IMR-90 (cell line): ENCODE measurements around the gene AGO3. TPM values are rescaled to one million over a fixed set of nuclear protein-coding genes. Genes with fewer than 3 reads are reported as not detected.

Experiments
- ATAC-seq: fragments of 200-7000 bp; cut with Tn5 transposase; 2 replicates; pipeline ENCODE4 v1.9.1; 2020; ENCODE audit warnings: low read depth, mild to moderate bottlenecking, moderate library complexity
- BruUV-seq: library from RNA; stranded (reverse); fragments of 400-500 nt; replicated peaks from 2 replicates; lab custom pipeline; 2021; lab: Mats Ljungman, UMichigan
- CTCF ChIA-PET: fragments of 300-600 bp; formaldehyde crosslinking; extraction: SDS; loops from one replicate; lab custom pipeline; 2021; ENCODE audit warnings: antibody characterized with exemption; lab: Yijun Ruan, JAX
- POLR2A ChIA-PET: fragments of 300-600 bp; sonication (Branson Sonifier 250); formaldehyde crosslinking; loops from one replicate; lab custom pipeline; 2022; ENCODE audit warnings: antibody characterized with exemption; ENCODE audit not compliant: unreplicated experiment; lab: Charles Lee
- DNase-seq: peaks from one replicate; pipeline ENCODE4 v3.0.0; 2013
- H2AFZ ChIP-seq: replicated peaks from 2 replicates; pipeline ENCODE3; 2013; ENCODE audit warnings: low read length, mild to moderate bottlenecking; ENCODE audit not compliant: poor library complexity
- H2AK5ac ChIP-seq: 2 replicates; pipeline ENCODE4 v1.6.1; 2013; ENCODE audit warnings: low read depth, low read length, inconsistent platforms
- H2AK9ac ChIP-seq: replicated peaks from 2 replicates; pipeline ENCODE3; 2013; ENCODE audit warnings: mild to moderate bottlenecking, low read depth, low read length, moderate library complexity; ENCODE audit not compliant: poor library complexity
- H2BK120ac ChIP-seq: 2 replicates; pipeline ENCODE4 v1.6.1; 2013; ENCODE audit warnings: low read depth, low read length, inconsistent platforms
- H2BK15ac ChIP-seq: 3 replicates; pipeline ENCODE4 v1.6.1; 2013; ENCODE audit warnings: low read depth, low read length, inconsistent platforms
- H2BK20ac ChIP-seq: 2 replicates; pipeline ENCODE4 v1.6.1; 2013; ENCODE audit warnings: low read depth, mild to moderate bottlenecking, inconsistent platforms, low read length, moderate library complexity
- H2BK5ac ChIP-seq: 2 replicates; pipeline ENCODE4 v1.6.1; 2013; ENCODE audit warnings: mild to moderate bottlenecking, low read depth, low read length, inconsistent platforms; ENCODE audit not compliant: poor library complexity, severe bottlenecking
- H3K14ac ChIP-seq: replicated peaks from 2 replicates; pipeline ENCODE4 v1.6.1; 2013; ENCODE audit warnings: low read depth, low read length, inconsistent platforms
- H3K18ac ChIP-seq: 2 replicates; pipeline ENCODE4 v1.6.1; 2013; ENCODE audit warnings: low read depth, low read length, control low read depth
- H3K23ac ChIP-seq: 2 replicates; pipeline ENCODE4 v1.6.1; 2013; ENCODE audit warnings: low read depth, low read length, inconsistent platforms
- H3K27ac ChIP-seq: 2 replicates; pipeline ENCODE4 v1.5.1; 2013; ENCODE audit warnings: mild to moderate bottlenecking, control low read depth, low read length; ENCODE audit not compliant: insufficient read depth
- H3K27me3 ChIP-seq: 2 replicates; pipeline ENCODE4 v1.6.1; 2013; ENCODE audit warnings: low read length; ENCODE audit not compliant: control insufficient read depth, insufficient read depth
- H3K36me3 ChIP-seq: 2 replicates; pipeline ENCODE4 v1.6.1; 2013; ENCODE audit warnings: low read length, mixed read lengths; ENCODE audit not compliant: control insufficient read depth, insufficient read depth
- H3K4ac ChIP-seq: 2 replicates; pipeline ENCODE4 v1.6.1; 2013; ENCODE audit warnings: low read depth, low read length, inconsistent platforms
- H3K4me1 ChIP-seq: 2 replicates; pipeline ENCODE4 v1.6.1; 2013; ENCODE audit warnings: low read length, mixed read lengths; ENCODE audit not compliant: control insufficient read depth, insufficient read depth
- H3K4me2 ChIP-seq: 2 replicates; pipeline ENCODE4 v1.6.1; 2013; ENCODE audit warnings: low read depth, mild to moderate bottlenecking, control low read depth, low read length, moderate library complexity
- H3K4me3 ChIP-seq: 2 replicates; pipeline ENCODE4 v1.5.1; 2013; ENCODE audit warnings: low read depth, mild to moderate bottlenecking, control low read depth, low read length, moderate library complexity; ENCODE audit not compliant: insufficient read depth
- H3K56ac ChIP-seq: 2 replicates; pipeline ENCODE4 v1.6.1; 2013; ENCODE audit warnings: low read length, inconsistent platforms; ENCODE audit not compliant: insufficient read depth; ENCODE audit errors: extremely low read depth
- H3K79me1 ChIP-seq, 2 experiments: 2 replicates each; pipeline ENCODE4 v1.6.1; 2013; ENCODE audit warnings: low read length in 2 of 2, inconsistent platforms in 1 of 2, low read depth in 1 of 2
- H3K9ac ChIP-seq: 2 replicates; pipeline ENCODE4 v1.6.1; 2013; ENCODE audit warnings: low read depth, low read length, control low read depth
- H3K9me1 ChIP-seq: 2 replicates; pipeline ENCODE4 v1.6.1; 2013; ENCODE audit warnings: low read length, inconsistent platforms; ENCODE audit not compliant: insufficient read depth
- H3K9me3 ChIP-seq: 2 replicates; pipeline ENCODE4 v1.6.1; 2013; ENCODE audit warnings: low read length; ENCODE audit not compliant: control insufficient read depth, insufficient read depth
- H4K20me1 ChIP-seq: 2 replicates; pipeline ENCODE4 v1.6.1; 2013; ENCODE audit warnings: low read length, inconsistent platforms; ENCODE audit not compliant: insufficient read depth
- H4K5ac ChIP-seq: 2 replicates; pipeline ENCODE4 v1.6.1; 2013; ENCODE audit warnings: mild to moderate bottlenecking, low read depth, low read length, control low read depth
- H4K8ac ChIP-seq, 2 experiments: 2 replicates each; pipeline ENCODE4 v1.6.1; 2013; ENCODE audit warnings: low read depth in 2 of 2, low read length in 2 of 2, control low read depth in 1 of 2, inconsistent platforms in 1 of 2
- H4K91ac ChIP-seq: 2 replicates; pipeline ENCODE4 v1.6.1; 2013; ENCODE audit warnings: low read depth, low read length, inconsistent platforms; ENCODE audit not compliant: insufficient read depth
- MAFK ChIP-seq: IDR thresholded peaks from 2 replicates; pipeline ENCODE4 v1.6.1; 2012; ENCODE audit warnings: low read depth, low read length, improper control_type of control experiment
- MAZ ChIP-seq: IDR thresholded peaks from 2 replicates; pipeline ENCODE4 v1.6.1; 2012; ENCODE audit warnings: low read depth, mild to moderate bottlenecking, low read length, improper control_type of control experiment, moderate library complexity, borderline replicate concordance
- SMC3 ChIP-seq: fragments of 150-350 bp; IDR thresholded peaks from 2 replicates; pipeline ENCODE4 v1.6.1; 2016; ENCODE audit warnings: low read depth, mild to moderate bottlenecking, antibody characterized with exemption, low read length, moderate library complexity
- WGBS, 2 experiments: methylation state at CpG; one replicate each; pipeline versions ENCODE4 v1.1.5 to v1.1.7; 2013; ENCODE audit warnings: missing lambda C conversion rate in 2 of 2; ENCODE audit not compliant: insufficient read length in 1 of 2; ENCODE audit errors: extremely low coverage in 2 of 2; 5-methylcytosine and 5-hydroxymethylcytosine counted together
- dilution Hi-C: fragments of 300-500 bp; cut with HindIII; formaldehyde crosslinking; loops from one replicate; pipeline ENCODE4 v1.14.3; 2018; ENCODE audit warnings: low sequenced_read_pairs; ENCODE audit not compliant: unreplicated experiment
- in situ Hi-C: fragments of 300-500 bp; cut with MboI; formaldehyde crosslinking; loops from 3 replicates; pipeline ENCODE4 v1.14.3; 2019; ENCODE audit warnings: low sequenced_read_pairs, inconsistent platforms, mixed read lengths
- intact Hi-C: fragments of 100-400 bp; cut with micrococcal nuclease; formaldehyde crosslinking; loops from 2 replicates; pipeline ENCODE4 v1.10.0; 2022
- polyA plus RNA-seq, 3 experiments: library from polyadenylated mRNA; depleted of rRNA; stranded (reverse); fragments of >200 nt; gene quantifications; 2 replicates each; pipeline ENCODE4 v1.2.3, GENCODE V29; 2012; ENCODE audit warnings: low replicate concordance in 1 of 3
- total RNA-seq: library from RNA; depleted of rRNA; stranded (reverse); fragments of >200 nt; gene quantifications from 2 replicates; pipeline ENCODE4 v1.2.3, GENCODE V29; 2012

Gene AGO3
- total and polyA plus RNA-seq, 2 of the 4 experiments (the other 2 are of a cell fraction) = 8.9 to 25.6 TPM

DNA sequence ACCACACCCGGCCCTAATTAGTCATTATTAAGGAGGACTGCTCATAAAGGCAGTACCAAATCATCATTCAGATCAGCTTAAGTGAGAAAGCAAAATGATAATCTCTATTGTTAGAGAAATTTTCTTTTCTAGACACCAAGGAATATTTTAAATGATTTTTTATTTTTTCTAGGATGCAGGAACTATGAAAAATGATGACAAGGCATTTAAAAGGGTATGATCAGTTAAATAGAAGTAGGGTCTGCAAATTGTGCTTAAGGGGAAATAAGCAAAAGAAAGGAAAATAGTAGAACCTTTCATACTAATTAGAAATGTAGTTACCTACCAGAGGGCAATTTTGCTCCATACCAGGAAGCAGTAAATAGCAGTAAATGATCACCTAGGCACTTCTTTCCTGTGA is 131.4 kb downstream of the AGO3 start:
- no peak for TF ChIP-seq SMC3
- TF ChIP-seq MAZ = no peak
- peak; percentile 94 for TF ChIP-seq MAFK

More for the DNA sequence above, 131.4 kb downstream of the AGO3 start:
- no peak overlapping the region for H3K27ac ChIP-seq
- H3K27me3 ChIP-seq = no peaks in the 10 kb centered on the region
- no peaks in the 10 kb centered on the region for H4K20me1 ChIP-seq
- H2AFZ ChIP-seq = no peak overlapping the region
- H3K4me3 ChIP-seq = no peak overlapping the region
- H3K9me1 ChIP-seq = no peaks in the 10 kb centered on the region
- no peak overlapping the region for H3K56ac ChIP-seq
- intact Hi-C loops = no loop called here
- H3K4ac ChIP-seq = no peak overlapping the region
- no peak overlapping the region for H4K5ac ChIP-seq
- no TSS peak for BruUV-seq
- DNase-seq (no peak), ATAC-seq (no peak)
- no peak overlapping the region for H2AK5ac ChIP-seq
- CTCF ChIA-PET = interaction anchor here (0.6 kb wide), 1 partner anchor 33 kb away, joined by 5 read pairs; no protein-coding TSS in a partner anchor
- no peaks in the 10 kb centered on the region for H3K79me1 ChIP-seq
- H3K9ac ChIP-seq = no peak overlapping the region
- H2AK9ac ChIP-seq = no peak overlapping the region
- POLR2A ChIA-PET = no interaction called here
- no peak overlapping the region for H4K91ac ChIP-seq
- H3K18ac ChIP-seq = no peak overlapping the region
- dilution Hi-C loops = no loop called here
- no peak overlapping the region for H2BK15ac ChIP-seq
- H4K8ac ChIP-seq = no peak overlapping the region
- no CpG with 5 or more reads among the region's 1 CpG for WGBS, 2 experiments
- H3K14ac ChIP-seq = no peak overlapping the region
- no peaks in the 10 kb centered on the region for H3K4me1 ChIP-seq
- no peak overlapping the region for H2BK20ac ChIP-seq
- no peak overlapping the region for H3K23ac ChIP-seq
- in situ Hi-C loops = no loop called here
- H3K4me2 ChIP-seq = no peak overlapping the region
- no peaks in the 10 kb centered on the region for H3K36me3 ChIP-seq
- H2BK120ac ChIP-seq = no peak overlapping the region
- H3K9me3 ChIP-seq = no peaks in the 10 kb centered on the region
- H2BK5ac ChIP-seq = no peak overlapping the region
